Esophagus muscularis mucosa (tissue), 3 donors: Measurements from ENCODE around the gene PNPLA8.

Experiments
- CTCF ChIP-seq, 3 experiments: fragments of 200-600 bp in 2 of 3; fragments of 450-650 bp in 1 of 3; sonication (generic) in 2 of 3; IDR thresholded peaks; one replicate each; pipeline ENCODE4 v1.5.1; 2017 to 2019; ENCODE audit warnings: antibody characterized with exemption in 3 of 3, mild to moderate bottlenecking in 2 of 3, moderate library complexity in 1 of 3
- POLR2A ChIP-seq: fragments of 450-650 bp; IDR thresholded peaks from one replicate; pipeline ENCODE4 v1.6.1; 2017; ENCODE audit warnings: antibody characterized with exemption, moderate library complexity, mild to moderate bottlenecking, low read depth

DNA sequence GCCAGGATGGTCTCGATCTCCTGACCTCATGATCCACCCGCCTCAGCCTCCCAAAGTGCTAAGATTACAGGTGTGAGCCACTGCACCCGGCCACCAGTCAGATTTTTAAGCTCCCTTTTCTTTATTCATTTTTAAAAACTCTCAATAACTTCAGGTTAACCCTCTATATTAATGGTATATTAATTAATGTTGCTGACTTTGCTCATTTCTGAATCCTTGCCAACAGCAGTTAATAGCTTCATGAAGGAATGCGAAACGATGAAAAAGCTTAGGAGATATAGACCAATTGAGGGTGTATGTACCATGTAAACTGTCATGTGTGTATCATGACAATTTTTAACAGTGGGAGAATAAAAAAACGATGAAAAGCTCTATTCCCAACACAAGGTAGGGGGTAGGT, 27.5 kb downstream of the PNPLA8 start:
- TF ChIP-seq CTCF (IDR thresholded peaks at IDR 0.05) (no peak), POLR2A (no peak)
